Measurements from ENCODE around the gene CACNA1A.
"Not testable (repeated sequence)": the region's sequence is repeated elsewhere in the genome, so short reads cannot be mapped to it uniquely, and the experiment has no call there.

CACNA1A gene

GRCh38 chr19:13267889-13268288, 238.4 kb downstream of the CACNA1A start:
- FAIRE-seq, result no peak

- no peak for FAIRE-seq
These were observed 239.1 kb downstream of the CACNA1A start for GRCh38 chr19:13267131-13267530.

GRCh38 chr19:13262450-13262849, 243.8 kb downstream of the CACNA1A start:
- FAIRE-seq, result peak; percentile 93

GRCh38 chr19:13260883-13261653, 245.2 kb downstream of the CACNA1A start:
- no peak for FAIRE-seq

GRCh38 chr19:13256918-13257317, 249.4 kb downstream of the CACNA1A start:
- FAIRE-seq, result no peak

GRCh38 chr19:13256398-13256797, 249.9 kb downstream of the CACNA1A start:
- FAIRE-seq, result not testable (repeated sequence)

- no peak for FAIRE-seq
These were observed 250.6 kb downstream of the CACNA1A start for GRCh38 chr19:13255719-13256059.

- FAIRE-seq, result no peak
These were observed 251.1 kb downstream of the CACNA1A start for GRCh38 chr19:13255041-13255718.

- FAIRE-seq, result no peak
These were observed 253.5 kb downstream of the CACNA1A start for GRCh38 chr19:13252569-13253335.

- no peak for FAIRE-seq
These were observed 261.4 kb downstream of the CACNA1A start for GRCh38 chr19:13244920-13245319.

GRCh38 chr19:13241231-13242104, 264.8 kb downstream of the CACNA1A start:
- no peak for FAIRE-seq

- FAIRE-seq, result no peak
These were observed 265.8 kb downstream of the CACNA1A start for GRCh38 chr19:13240312-13241022.

GRCh38 chr19:13238891-13239534, 267.3 kb downstream of the CACNA1A start:
- FAIRE-seq, result no peak

- FAIRE-seq, result no peak
These were observed 271.8 kb downstream of the CACNA1A start for GRCh38 chr19:13234518-13234917.

GRCh38 chr19:13231663-13232062, 274.6 kb downstream of the CACNA1A start:
- no peak for FAIRE-seq

GRCh38 chr19:13229246-13229645, 277.0 kb downstream of the CACNA1A start:
- no peak for FAIRE-seq

- no peak for FAIRE-seq
These were observed 277.7 kb downstream of the CACNA1A start for GRCh38 chr19:13228561-13228960.

- no peak for FAIRE-seq
These were observed 279.3 kb downstream of the CACNA1A start for GRCh38 chr19:13226983-13227382.

- no peak for FAIRE-seq
These were observed 280.1 kb downstream of the CACNA1A start for GRCh38 chr19:13225973-13226865.

- no peak for FAIRE-seq
These were observed 281.2 kb downstream of the CACNA1A start for GRCh38 chr19:13225085-13225484.

Measured in G401.6 (cell line).